NB4 (cell line): ENCODE data around the gene SPATA13.

Source experiments
- MAX ChIP-seq: IDR thresholded peaks from 2 replicates; pipeline ENCODE4 v1.6.1; 2011; ENCODE audit warnings: low read depth, low read length
- MYC ChIP-seq: IDR thresholded peaks from 2 replicates; pipeline ENCODE4 v1.6.1; 2011; ENCODE audit warnings: low read depth, low read length
- POLR2A ChIP-seq: IDR thresholded peaks from 2 replicates; pipeline ENCODE4 v1.6.1; 2011; ENCODE audit warnings: mild to moderate bottlenecking; ENCODE audit not compliant: insufficient read length; ENCODE audit errors: extremely low read depth
- TF ChIP-seq, protein P1 (sequence below): IDR thresholded peaks from one replicate; pipeline ENCODE4 v1.5.1; 2012; ENCODE audit warnings: low read depth, low read length

GRCh38 chr13:24122569-24122968 is 38.0 kb upstream of the SPATA13 start:
- TF ChIP-seq POLR2A (no peak), MYC (no peak), MAX (no peak)
- TF ChIP-seq, protein P1, sequence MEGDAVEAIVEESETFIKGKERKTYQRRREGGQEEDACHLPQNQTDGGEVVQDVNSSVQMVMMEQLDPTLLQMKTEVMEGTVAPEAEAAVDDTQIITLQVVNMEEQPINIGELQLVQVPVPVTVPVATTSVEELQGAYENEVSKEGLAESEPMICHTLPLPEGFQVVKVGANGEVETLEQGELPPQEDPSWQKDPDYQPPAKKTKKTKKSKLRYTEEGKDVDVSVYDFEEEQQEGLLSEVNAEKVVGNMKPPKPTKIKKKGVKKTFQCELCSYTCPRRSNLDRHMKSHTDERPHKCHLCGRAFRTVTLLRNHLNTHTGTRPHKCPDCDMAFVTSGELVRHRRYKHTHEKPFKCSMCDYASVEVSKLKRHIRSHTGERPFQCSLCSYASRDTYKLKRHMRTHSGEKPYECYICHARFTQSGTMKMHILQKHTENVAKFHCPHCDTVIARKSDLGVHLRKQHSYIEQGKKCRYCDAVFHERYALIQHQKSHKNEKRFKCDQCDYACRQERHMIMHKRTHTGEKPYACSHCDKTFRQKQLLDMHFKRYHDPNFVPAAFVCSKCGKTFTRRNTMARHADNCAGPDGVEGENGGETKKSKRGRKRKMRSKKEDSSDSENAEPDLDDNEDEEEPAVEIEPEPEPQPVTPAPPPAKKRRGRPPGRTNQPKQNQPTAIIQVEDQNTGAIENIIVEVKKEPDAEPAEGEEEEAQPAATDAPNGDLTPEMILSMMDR, result no peak
